ENCODE data around the gene FUT6. TPM values are rescaled to one million over a fixed set of nuclear protein-coding genes. Genes with fewer than 3 reads are reported as not detected.
"Not testable (repeated sequence)": the region's sequence is repeated elsewhere in the genome, so short reads cannot be mapped to it uniquely, and the experiment has no call there.

The FUT6 gene, protein sequence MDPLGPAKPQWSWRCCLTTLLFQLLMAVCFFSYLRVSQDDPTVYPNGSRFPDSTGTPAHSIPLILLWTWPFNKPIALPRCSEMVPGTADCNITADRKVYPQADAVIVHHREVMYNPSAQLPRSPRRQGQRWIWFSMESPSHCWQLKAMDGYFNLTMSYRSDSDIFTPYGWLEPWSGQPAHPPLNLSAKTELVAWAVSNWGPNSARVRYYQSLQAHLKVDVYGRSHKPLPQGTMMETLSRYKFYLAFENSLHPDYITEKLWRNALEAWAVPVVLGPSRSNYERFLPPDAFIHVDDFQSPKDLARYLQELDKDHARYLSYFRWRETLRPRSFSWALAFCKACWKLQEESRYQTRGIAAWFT
- not detected for total RNA-seq
- polyA plus RNA-seq = not detected
- total RNA-seq = 0 to 0.06 (median 0) reads per million in 6 experiments

DNA sequence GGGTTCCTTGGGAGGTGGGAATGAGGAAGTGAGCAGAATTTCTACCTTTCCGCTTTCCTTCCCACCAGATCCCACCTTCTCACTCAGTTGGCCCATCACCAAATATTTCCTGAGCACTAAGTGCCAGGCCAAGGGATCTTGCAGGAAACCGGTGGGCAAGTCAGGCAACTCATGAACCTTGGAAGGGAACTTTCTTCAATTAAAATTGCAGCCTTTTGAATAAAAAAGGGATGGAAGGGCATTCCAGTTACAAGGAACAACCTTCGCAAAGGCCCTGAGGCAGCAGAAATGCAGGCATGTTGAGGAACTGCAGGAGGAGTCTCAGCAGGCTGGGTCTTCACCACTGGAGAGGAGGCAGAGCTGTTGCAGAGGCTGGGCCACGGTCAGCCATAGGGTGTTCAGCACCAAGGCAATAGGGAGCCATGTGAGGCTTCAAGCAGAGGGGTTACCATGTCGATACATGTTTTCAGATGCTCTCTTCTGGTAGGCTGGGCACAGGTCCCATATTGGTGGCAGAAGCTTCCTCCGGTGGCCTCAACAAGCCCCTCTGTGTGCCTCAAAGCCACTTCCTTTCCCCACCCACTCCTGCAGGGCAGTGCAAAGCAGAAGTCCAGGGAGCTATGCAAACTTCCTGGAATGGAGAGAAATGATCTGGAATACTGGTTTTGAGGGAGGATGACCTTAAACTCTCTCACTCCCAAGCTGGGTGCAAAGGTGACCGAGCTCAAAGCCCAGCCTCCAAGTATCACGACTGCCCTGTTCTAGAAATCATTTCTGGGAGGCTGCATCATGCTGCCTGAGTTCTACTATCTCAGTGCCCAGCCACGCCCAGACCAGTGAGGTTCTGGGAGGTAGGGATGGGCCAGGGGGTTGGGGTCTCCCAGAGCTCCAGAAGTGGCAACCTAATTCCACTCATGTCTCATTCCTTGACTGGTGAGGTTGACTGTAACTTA lies at the start of gene FUT6:
Gene FUT6 (minus strand): TSS at position 638 of the 953 bp plus-strand sequence. CDS start 7,135 bp downstream, outside the sequence.
- H3K4me3 Mint-ChIP-seq = peak within 1 kb of the TSS in 2 of 10 donors; percentile 19 to 45
- POLR2A ChIA-PET = interaction anchor here (2.8 kb wide), 1 partner anchor 11 kb away, joined by 13 read pairs; no protein-coding TSS in a partner anchor
- ATAC-seq = no peak
- no peaks in the 10 kb centered on the region for H3K9me3 Mint-ChIP-seq
- DNase-seq = no peak
- peaks cover 0 to 13% (median 0%) of the 10 kb centered on the region in 5 donors for H3K27me3 Mint-ChIP-seq
- peaks cover 4 to 21% (median 14%) of the 10 kb centered on the region in 4 donors for H3K4me1 Mint-ChIP-seq
- H3K27ac Mint-ChIP-seq = peak within 1 kb of the TSS in 1 of 10 donors; percentile 83
- no peaks in the 10 kb centered on the region for H3K36me3 Mint-ChIP-seq

DNA sequence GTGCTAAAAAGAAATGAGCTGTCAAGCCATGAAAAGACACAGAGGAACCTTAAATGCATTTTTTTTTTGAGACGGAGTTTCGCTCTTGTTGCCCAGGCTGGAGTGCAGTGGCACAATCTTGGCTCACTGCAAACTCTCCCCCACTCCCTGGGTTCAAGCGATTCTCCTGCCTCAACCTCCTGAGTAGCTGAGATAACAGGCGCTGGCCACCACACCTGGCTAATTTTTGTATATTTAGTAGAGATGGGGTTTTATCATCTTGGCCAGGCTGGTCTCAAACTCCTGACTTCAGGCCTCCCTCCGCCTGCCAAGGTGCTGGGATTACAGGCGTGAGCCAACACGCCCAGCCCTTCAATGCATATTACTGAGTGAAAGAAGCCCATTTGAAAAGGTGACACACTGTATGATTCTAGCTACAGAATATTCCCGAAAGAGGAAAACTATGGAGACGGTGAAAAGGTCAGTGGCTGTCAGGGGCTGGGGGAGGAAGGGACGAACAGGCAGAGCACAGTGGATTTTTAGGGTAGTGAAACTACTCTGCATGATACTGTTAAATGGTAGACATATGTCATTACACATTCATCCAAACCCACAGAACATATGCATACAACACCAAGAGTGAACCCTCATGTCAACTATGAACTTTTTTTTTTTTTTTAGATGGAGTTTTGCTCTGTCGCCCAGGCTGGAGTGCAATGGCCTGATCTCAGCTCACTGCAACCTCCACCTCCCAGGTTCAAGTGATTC lies 44.7 kb upstream of the FUT6 start:
- H3K4me3 Mint-ChIP-seq, H3K4me1 Mint-ChIP-seq, ATAC-seq, POLR2A ChIA-PET, H3K36me3 Mint-ChIP-seq, H3K9me3 Mint-ChIP-seq, DNase-seq, H3K27ac Mint-ChIP-seq: not testable (repeated sequence)
- H3K27me3 Mint-ChIP-seq = peaks cover 13 to 45% (median 16%) of the 10 kb centered on the region in 5 donors

DNA sequence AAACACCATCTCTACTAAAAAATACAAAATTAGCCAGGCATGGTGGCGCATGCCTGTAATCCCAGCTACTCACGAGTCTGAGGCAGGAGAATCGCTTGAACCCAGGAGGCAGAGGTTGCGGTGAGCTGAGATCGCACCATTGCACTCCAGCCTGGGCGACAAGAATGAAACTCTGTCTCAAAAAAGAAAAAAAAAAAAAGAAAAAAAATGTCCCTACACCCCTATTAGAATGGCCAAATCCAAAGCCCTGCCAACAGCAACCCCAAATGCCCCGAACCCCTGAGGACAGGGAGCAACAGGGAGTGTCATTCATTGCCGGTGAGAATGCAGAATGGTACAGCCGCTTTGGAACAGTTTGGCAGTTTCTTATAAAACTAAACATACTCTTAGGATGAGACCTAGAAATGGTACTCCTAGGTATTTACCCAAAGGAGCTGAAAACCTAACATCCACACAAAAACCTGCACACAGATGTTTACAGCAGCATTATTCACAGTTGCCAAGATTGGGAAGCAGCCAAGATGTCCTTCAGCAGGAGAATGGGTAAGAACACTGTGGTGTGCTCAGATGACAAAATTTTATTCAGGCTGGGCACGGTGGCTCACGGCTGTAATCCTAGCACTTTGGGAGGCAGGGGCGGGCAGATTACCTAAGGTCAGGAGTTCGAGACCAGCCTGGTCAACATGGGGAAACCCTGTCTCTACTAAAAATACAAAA lies 43.8 kb upstream of the FUT6 start:
- DNase-seq, H3K4me3 Mint-ChIP-seq, H3K9me3 Mint-ChIP-seq, ATAC-seq, H3K27ac Mint-ChIP-seq, H3K36me3 Mint-ChIP-seq, POLR2A ChIA-PET, H3K4me1 Mint-ChIP-seq: not testable (repeated sequence)
- H3K27me3 Mint-ChIP-seq = peaks cover 13 to 48% (median 18%) of the 10 kb centered on the region in 5 donors

DNA sequence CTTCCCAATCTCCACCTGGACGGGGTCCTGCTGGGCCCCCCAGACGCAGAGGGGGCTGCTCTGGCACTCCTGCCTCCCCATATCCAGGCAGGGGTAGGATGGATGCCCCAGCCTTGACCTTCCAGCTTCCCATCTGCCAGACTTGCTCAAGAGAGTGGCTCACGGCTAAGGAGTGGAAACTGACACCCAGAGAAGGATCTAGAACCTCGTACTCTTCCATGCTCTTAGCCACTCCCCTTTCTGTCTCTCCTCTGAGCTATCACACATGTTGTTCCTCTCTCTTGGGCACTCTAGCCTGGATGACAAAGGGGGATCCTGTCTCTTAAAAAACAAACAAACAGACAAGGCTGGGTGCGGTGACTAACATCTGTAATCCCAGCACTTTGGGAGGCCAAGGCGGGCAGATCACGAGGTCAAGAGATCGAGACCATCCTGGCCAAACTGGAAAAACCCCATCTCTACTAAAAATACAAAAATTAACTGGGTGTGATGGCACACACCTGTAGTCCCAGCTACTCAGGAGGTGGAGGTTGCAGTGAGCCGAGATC lies 43.0 kb upstream of the FUT6 start:
- ATAC-seq (no peak), DNase-seq (no peak)
- Mint-ChIP-seq H3K4me3 (no peak overlapping the region), H3K4me1 (no peaks in the 10 kb centered on the region), H3K9me3 (no peaks in the 10 kb centered on the region), H3K27ac (no peak overlapping the region), H3K27me3 (peaks cover 12 to 48% (median 23%) of the 10 kb centered on the region in 5 donors), H3K36me3 (no peaks in the 10 kb centered on the region)
- POLR2A ChIA-PET = no interaction called here

DNA sequence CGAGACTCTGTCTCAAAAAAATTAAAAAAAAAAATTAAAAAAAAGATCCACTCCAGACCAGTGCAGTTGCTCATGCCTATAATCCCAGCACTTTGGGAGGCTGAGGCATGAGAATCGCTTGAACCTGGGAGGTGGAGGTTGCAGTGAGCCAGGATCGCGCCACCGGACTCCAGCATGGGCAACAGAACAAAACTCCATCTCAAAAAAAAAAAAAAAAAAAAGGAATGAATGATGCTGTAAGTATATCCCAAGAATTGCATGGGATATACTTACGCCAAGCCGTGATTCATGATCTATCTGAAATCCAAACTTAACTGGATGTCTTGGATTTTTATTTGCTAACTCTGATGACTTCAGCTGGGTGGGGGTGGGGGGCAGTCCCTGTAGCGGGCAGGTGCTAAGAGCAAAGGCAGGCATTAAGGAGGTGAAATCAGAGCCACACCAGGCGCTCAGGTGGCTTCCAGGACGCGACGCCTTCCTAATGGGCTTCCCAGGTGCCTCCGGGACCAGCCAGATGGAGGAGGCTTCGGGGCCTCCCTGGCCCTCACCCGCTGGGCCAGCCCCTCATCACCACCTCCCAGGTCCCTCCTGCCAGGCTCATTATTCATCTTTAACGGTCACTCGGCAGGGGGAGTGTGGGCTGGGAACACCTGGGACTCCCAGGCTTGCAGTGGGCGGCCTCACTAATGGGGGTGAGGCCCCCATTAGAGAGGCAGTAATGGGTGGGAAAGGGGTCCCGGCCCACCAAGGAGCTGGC lies 42.2 kb upstream of the FUT6 start:
- Mint-ChIP-seq H3K4me1 (no peaks in the 10 kb centered on the region), H3K4me3 (no peak overlapping the region), H3K27ac (no peak overlapping the region), H3K36me3 (no peaks in the 10 kb centered on the region), H3K9me3 (no peaks in the 10 kb centered on the region), H3K27me3 (peaks cover 12 to 51% (median 25%) of the 10 kb centered on the region in 5 donors)
- no peak for DNase-seq
- POLR2A ChIA-PET = no interaction called here
- ATAC-seq = no peak

DNA sequence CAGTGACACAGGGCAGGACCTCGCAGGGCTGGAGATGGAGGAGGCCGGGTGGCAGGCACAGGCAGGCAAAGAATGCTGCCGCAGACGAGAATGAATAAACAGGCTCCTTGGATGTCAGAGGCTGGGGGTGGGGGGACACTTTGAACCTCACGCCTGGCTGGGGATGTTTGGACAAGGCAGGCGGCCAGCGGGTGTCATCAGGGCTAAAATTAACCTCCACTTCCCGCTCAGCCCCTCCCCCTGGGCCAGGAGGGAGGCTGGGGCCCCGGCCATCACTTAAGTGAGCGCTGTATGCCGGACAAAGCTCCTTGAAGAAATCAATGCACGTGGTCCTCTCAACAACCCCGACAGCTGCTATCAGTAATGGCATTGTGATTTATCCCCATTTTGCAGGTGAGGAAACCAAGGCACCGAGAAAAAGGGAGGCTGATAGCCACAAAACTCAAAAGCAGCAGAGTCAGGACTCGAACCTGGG lies 41.1 kb upstream of the FUT6 start:
- DNase-seq = no peak
- H3K9me3 Mint-ChIP-seq = no peaks in the 10 kb centered on the region
- no peaks in the 10 kb centered on the region for H3K36me3 Mint-ChIP-seq
- no peak for ATAC-seq
- H3K4me1 Mint-ChIP-seq = no peaks in the 10 kb centered on the region
- no peak overlapping the region for H3K27ac Mint-ChIP-seq
- peaks cover 12 to 52% (median 29%) of the 10 kb centered on the region in 5 donors for H3K27me3 Mint-ChIP-seq
- H3K4me3 Mint-ChIP-seq = no peak overlapping the region
- POLR2A ChIA-PET = no interaction called here

DNA sequence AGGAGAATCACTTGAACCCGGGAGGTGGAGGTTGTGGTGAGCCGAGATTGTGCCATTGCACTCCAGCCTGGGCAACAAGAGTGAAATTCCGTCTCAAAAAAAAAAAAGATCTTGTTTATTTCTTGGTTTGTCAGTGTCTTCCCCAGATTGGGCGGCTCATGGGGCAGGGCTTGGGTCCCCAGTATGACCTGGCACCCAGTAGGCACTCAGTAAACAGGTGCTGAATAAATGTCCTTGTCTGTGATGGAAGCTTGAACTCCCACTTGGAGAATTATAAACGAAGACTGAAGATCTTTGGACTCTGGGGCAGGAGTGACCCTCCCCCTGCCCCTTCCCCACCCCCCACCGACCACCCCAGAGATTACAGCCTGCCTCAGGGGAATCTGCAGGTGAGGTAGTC lies 40.7 kb upstream of the FUT6 start:
- H3K4me1 Mint-ChIP-seq = no peaks in the 10 kb centered on the region
- no peaks in the 10 kb centered on the region for H3K36me3 Mint-ChIP-seq
- H3K27ac Mint-ChIP-seq = no peak overlapping the region
- peaks cover 7 to 47% (median 25%) of the 10 kb centered on the region in 5 donors for H3K27me3 Mint-ChIP-seq
- POLR2A ChIA-PET = no interaction called here
- H3K4me3 Mint-ChIP-seq = no peak overlapping the region
- no peak for ATAC-seq
- DNase-seq = no peak
- no peaks in the 10 kb centered on the region for H3K9me3 Mint-ChIP-seq

DNA sequence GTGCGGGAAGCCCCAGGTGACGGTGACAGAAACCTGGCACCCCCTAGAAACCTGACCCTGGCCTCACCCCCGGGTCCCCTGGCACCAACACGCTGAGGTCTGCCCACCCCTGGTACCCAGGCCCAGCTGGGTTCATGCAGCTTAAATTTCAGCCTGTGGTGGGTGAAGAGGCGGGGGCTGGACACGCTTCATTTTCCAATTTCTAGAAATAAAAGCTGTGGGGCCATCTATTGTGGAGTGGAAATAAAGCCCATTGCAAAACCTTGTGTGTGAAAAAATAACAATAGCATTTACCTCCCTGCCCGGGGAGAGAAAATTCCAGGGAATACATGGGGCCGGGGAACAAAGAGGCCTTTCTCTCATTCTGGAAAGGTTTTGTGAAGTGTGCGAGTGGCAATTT lies 38.4 kb upstream of the FUT6 start:
- Mint-ChIP-seq H3K27me3 (peaks cover 3 to 39% (median 24%) of the 10 kb centered on the region in 5 donors), H3K4me1 (no peaks in the 10 kb centered on the region), H3K27ac (no peak overlapping the region), H3K36me3 (no peaks in the 10 kb centered on the region), H3K4me3 (no peak overlapping the region), H3K9me3 (no peaks in the 10 kb centered on the region)
- POLR2A ChIA-PET = no interaction called here
- no peak for ATAC-seq
- no peak for DNase-seq

DNA sequence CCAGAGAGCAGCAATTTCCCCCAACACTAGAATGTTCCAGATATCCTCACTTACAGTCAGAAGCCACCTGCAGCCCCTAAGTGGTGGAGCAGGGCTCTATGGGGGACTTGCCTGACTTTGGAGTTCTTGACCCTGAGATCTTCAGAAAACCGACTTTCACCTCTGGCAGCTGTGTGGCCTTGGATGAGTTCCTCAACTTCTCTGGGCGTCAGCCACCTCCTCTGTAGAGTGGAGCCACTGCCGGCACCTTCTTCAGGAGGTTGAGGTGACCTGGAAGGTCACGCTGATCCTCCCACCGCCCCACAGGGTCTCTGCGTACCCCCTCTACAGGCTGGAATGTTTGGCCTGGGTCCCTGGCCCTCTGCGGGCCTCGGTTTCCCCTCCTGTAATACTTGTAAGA lies 37.9 kb upstream of the FUT6 start:
- H3K27ac Mint-ChIP-seq = no peak overlapping the region
- no peaks in the 10 kb centered on the region for H3K4me1 Mint-ChIP-seq
- POLR2A ChIA-PET = no interaction called here
- ATAC-seq = no peak
- no peak overlapping the region for H3K4me3 Mint-ChIP-seq
- H3K27me3 Mint-ChIP-seq = peaks cover 3 to 37% (median 21%) of the 10 kb centered on the region in 5 donors
- DNase-seq = no peak
- H3K36me3 Mint-ChIP-seq = no peaks in the 10 kb centered on the region
- H3K9me3 Mint-ChIP-seq = no peaks in the 10 kb centered on the region

DNA sequence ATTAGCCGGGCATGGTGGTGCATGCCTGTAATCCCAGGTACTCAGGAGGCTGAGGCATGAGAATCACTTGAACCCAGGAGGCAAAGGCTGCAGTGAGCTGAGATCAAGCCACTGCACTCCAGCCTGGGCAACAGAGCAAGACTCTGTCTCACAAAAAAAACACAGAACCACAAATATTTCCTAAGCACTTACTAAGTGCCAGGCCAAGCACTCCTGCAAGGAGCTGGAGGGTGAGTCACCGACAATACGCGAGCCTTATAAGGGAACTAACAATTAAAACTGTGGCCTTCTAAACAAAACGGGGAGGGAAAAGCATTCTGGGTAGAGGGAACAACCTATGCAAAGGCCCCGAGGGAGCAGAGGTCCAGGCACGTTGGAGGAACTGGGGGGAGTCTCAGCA lies 35.0 kb upstream of the FUT6 start:
- H3K36me3 Mint-ChIP-seq, ATAC-seq, H3K4me1 Mint-ChIP-seq, POLR2A ChIA-PET, DNase-seq, H3K9me3 Mint-ChIP-seq, H3K4me3 Mint-ChIP-seq: not testable (repeated sequence)
- Mint-ChIP-seq H3K27ac (peak overlapping the region in 1 of 10 donors; percentile 52), H3K27me3 (peaks cover under 1 to 29% (median 17%) of the 10 kb centered on the region in 5 donors)

DNA sequence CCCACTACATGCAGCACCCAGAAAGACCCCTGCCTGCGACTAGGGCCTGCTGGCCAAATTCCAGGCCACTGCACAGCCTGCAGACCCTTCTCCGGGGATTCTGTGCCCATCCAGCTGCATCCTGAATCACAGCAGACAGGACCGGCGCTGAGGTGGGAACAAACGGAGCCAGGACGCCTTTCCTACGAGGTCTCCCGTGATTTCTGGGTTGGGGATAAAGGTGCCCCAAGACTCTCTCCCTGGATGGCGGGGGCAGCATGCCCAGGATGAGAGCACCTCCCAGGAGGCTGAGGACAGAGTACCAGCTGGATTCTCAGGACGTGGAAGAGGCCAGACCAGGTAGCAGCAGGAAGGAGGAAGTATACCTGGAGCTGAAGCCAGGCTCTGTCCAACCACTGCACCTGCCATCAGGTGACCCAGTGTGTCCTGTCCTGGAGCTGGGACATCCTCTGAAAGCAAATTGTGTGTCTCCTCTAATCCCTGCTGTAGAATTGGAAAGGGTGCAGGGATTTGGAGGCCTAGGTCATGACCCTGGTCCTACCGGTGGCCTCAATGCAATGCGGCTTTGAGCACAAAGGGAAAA lies 34.2 kb upstream of the FUT6 start:
- POLR2A ChIA-PET = no interaction called here
- DNase-seq (no peak), ATAC-seq (no peak)
- Mint-ChIP-seq H3K4me3 (no peak overlapping the region), H3K36me3 (no peaks in the 10 kb centered on the region), H3K4me1 (no peaks in the 10 kb centered on the region), H3K27ac (no peak overlapping the region), H3K27me3 (peaks cover 0 to 23% (median 17%) of the 10 kb centered on the region in 5 donors), H3K9me3 (no peaks in the 10 kb centered on the region)

Data from naive thymus-derived CD8-positive, alpha-beta T cell (primary cell).